OCI-LY3 (cell line): ENCODE measurements around the gene LMO7.

Experiments
- EZH2phosphoT487 ChIP-seq: fragments of 200-600 bp; shearing (Covaris generic); IDR thresholded peaks from 2 replicates; pipeline ENCODE4 v1.6.1; 2018; ENCODE audit warnings: antibody characterized with exemption, mixed run types, low read depth
- TF ChIP-seq, protein P1 (sequence below): fragments of 200-600, 300-600 bp; sonication (generic); IDR thresholded peaks from 2 replicates; pipeline ENCODE4 v1.5.1; 2014; ENCODE audit warnings: antibody characterized with exemption, low read length, low read depth

DNA sequence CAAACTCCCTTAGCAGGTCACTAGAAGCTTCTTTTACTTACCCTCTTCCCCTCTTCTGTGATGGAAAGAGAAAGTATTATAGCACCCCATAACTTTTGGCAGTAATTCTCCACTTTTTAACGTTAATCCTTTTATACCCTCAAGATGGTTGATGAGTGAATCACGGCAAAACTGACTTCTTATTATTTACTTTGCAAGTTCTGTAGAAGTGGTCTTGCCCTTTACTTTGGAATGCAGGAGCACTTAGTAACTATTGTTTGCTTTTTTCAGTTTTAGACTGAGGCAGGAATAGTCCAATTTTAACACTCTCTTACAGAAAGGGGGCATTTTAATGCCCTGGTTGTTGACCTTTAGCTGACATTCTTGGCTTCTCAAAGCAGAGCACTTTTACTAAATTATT lies 260.1 kb downstream of the LMO7 start:
- TF ChIP-seq, protein P1, sequence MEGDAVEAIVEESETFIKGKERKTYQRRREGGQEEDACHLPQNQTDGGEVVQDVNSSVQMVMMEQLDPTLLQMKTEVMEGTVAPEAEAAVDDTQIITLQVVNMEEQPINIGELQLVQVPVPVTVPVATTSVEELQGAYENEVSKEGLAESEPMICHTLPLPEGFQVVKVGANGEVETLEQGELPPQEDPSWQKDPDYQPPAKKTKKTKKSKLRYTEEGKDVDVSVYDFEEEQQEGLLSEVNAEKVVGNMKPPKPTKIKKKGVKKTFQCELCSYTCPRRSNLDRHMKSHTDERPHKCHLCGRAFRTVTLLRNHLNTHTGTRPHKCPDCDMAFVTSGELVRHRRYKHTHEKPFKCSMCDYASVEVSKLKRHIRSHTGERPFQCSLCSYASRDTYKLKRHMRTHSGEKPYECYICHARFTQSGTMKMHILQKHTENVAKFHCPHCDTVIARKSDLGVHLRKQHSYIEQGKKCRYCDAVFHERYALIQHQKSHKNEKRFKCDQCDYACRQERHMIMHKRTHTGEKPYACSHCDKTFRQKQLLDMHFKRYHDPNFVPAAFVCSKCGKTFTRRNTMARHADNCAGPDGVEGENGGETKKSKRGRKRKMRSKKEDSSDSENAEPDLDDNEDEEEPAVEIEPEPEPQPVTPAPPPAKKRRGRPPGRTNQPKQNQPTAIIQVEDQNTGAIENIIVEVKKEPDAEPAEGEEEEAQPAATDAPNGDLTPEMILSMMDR, result no peak
- TF ChIP-seq EZH2phosphoT487, result no peak
